B cell (primary cell): ENCODE measurements around the gene EMC6. TPM values are rescaled to one million over a fixed set of nuclear protein-coding genes. Genes with fewer than 3 reads are reported as not detected.

Experiments used
- ATAC-seq: fragments of 200-7000 bp; cut with Tn5 transposase; one replicate; pipeline ENCODE4 v1.10.0; 2021; ENCODE audit warnings: low read depth, mild to moderate bottlenecking, moderate number of reproducible peaks, moderate library complexity
- CTCF ChIA-PET: fragments of 350-600 bp; sonication (Branson Sonifier 250); formaldehyde crosslinking; loops from one replicate; lab custom pipeline; 2021; ENCODE audit warnings: antibody characterized with exemption, inconsistent platforms; lab: Charles Lee
- POLR2A ChIA-PET: fragments of 350-600 bp; sonication (Branson Sonifier 250); formaldehyde crosslinking; loops from one replicate; lab custom pipeline; 2021; ENCODE audit warnings: antibody characterized with exemption; lab: Charles Lee
- DNase-seq: peaks from one replicate; pipeline ENCODE4 v3.0.0; 2013
- H2AFZ ChIP-seq: 2 replicates; pipeline ENCODE4 v1.6.1; 2012; ENCODE audit warnings: mild to moderate bottlenecking, low read depth, low read length; ENCODE audit not compliant: insufficient read depth, poor library complexity, severe bottlenecking
- H3K27ac ChIP-seq, 2 donors: 1 replicate in 1 of 2; 2 replicates in 1 of 2; pipeline ENCODE4 v1.5.1; 2012 to 2013; ENCODE audit warnings: low read length in 2 of 2, mild to moderate bottlenecking in 2 of 2, moderate library complexity in 1 of 2
- H3K27me3 ChIP-seq, 4 experiments: fragments of 200-600 bp in 1 of 4; sonication (generic) in 1 of 4; replicated peaks in 1 of 4; 1 replicate in 2 of 4; 2 replicates in 2 of 4; pipeline versions ENCODE4 v1.6.1 to v1.7.0; 2013 to 2016; ENCODE audit warnings: low read length in 3 of 4, mild to moderate bottlenecking in 2 of 4, mixed read lengths in 1 of 4, moderate library complexity in 1 of 4; ENCODE audit not compliant: insufficient read depth in 4 of 4, control insufficient read depth in 3 of 4; ENCODE audit errors: control extremely low read depth in 1 of 4
- H3K36me3 ChIP-seq, 2 experiments: replicated peaks in 1 of 2; 1 replicate in 1 of 2; 2 replicates in 1 of 2; pipeline versions ENCODE4 v1.6.1 to v1.7.1; 2013; ENCODE audit warnings: low read length in 1 of 2; ENCODE audit not compliant: insufficient read depth in 2 of 2, control insufficient read depth in 1 of 2; ENCODE audit errors: control extremely low read depth in 1 of 2, extremely low read depth in 1 of 2
- H3K4me1 ChIP-seq, 2 donors: fragments of 200-600 bp in 1 of 2; sonication (generic) in 1 of 2; 1 replicate in 1 of 2; 2 replicates in 1 of 2; pipeline versions ENCODE4 v1.5.1 to v1.6.1; 2013 to 2017; ENCODE audit warnings: low read length in 2 of 2; ENCODE audit not compliant: control insufficient read depth in 2 of 2, insufficient read depth in 2 of 2
- H3K4me2 ChIP-seq: replicated peaks from 2 replicates; pipeline ENCODE3; 2012; ENCODE audit warnings: mild to moderate bottlenecking, low read depth, low read length; ENCODE audit not compliant: poor library complexity, severe bottlenecking
- H3K4me3 ChIP-seq, 5 experiments: fragments of 200-600 bp in 1 of 5; sonication (generic) in 1 of 5; 1 replicate in 3 of 5; 2 replicates in 2 of 5; pipeline versions ENCODE4 v1.5.1 to v1.7.0; 2011 to 2016; ENCODE audit warnings: low read length in 4 of 5, mild to moderate bottlenecking in 4 of 5, low read depth in 2 of 5, control low read depth in 1 of 5, moderate library complexity in 1 of 5; ENCODE audit not compliant: insufficient read depth in 1 of 5; ENCODE audit errors: control extremely low read depth in 1 of 5, extremely low read depth in 1 of 5
- H3K79me2 ChIP-seq: fragments of 200-600 bp; sonication (generic); one replicate; pipeline ENCODE4 v1.6.0; 2016; ENCODE audit warnings: low read length; ENCODE audit not compliant: control insufficient read depth, insufficient read depth
- H3K9ac ChIP-seq: fragments of 200-600 bp; sonication (generic); 2 replicates; pipeline ENCODE4 v1.6.1; 2017; ENCODE audit warnings: mild to moderate bottlenecking, low read length, moderate library complexity
- H3K9me3 ChIP-seq, 3 donors: one replicate each; pipeline versions ENCODE4 v1.6.1 to v1.7.1; 2013; ENCODE audit warnings: low read length in 2 of 3; ENCODE audit not compliant: control insufficient read depth in 2 of 3, insufficient read depth in 1 of 3; ENCODE audit errors: control extremely low read depth in 1 of 3
- H4K20me1 ChIP-seq: 2 replicates; pipeline ENCODE4 v1.6.0; 2012; ENCODE audit warnings: mild to moderate bottlenecking, low read length; ENCODE audit not compliant: insufficient read depth, control insufficient read depth, poor library complexity, severe bottlenecking
- H3K27ac Mint-ChIP-seq: one replicate; pipeline ENCODE4 v1.8.0; 2021; ENCODE audit warnings: mixed read lengths
- H3K27me3 Mint-ChIP-seq: one replicate; pipeline ENCODE4 v1.8.0; 2021; ENCODE audit warnings: mixed read lengths
- H3K4me1 Mint-ChIP-seq: one replicate; pipeline ENCODE4 v1.8.0; 2021; ENCODE audit warnings: mixed read lengths
- H3K4me3 Mint-ChIP-seq: one replicate; pipeline ENCODE4 v1.8.0; 2021; ENCODE audit warnings: mixed read lengths
- H3K9me3 Mint-ChIP-seq: one replicate; pipeline ENCODE4 v1.8.0; 2022; ENCODE audit warnings: mixed read lengths; ENCODE audit not compliant: insufficient read depth
- CTCF ChIP-seq: fragments of 200-600 bp; IDR thresholded peaks from one replicate; pipeline ENCODE4 v1.8.0; 2022; ENCODE audit warnings: antibody characterized with exemption, mild to moderate bottlenecking
- EZH2 ChIP-seq: IDR thresholded peaks from 2 replicates; pipeline ENCODE4 v1.6.1; 2012; ENCODE audit warnings: borderline replicate concordance, low read depth, mild to moderate bottlenecking, moderate library complexity, low read length; ENCODE audit not compliant: insufficient read depth, poor library complexity, severe bottlenecking
- WGBS: methylation state at CpG from one replicate; pipeline ENCODE4 v1.1.5; 2013; ENCODE audit warnings: missing lambda C conversion rate; ENCODE audit not compliant: insufficient coverage; 5-methylcytosine and 5-hydroxymethylcytosine counted together
- intact Hi-C: fragments of 100-400 bp; cut with micrococcal nuclease; formaldehyde crosslinking; loops from one replicate; pipeline ENCODE4 v1.10.0; 2022
- polyA plus RNA-seq: library from polyadenylated mRNA; depleted of rRNA; stranded (reverse); fragments of >200 nt; gene quantifications from 2 replicates; pipeline ENCODE4 v1.2.3, GENCODE V29; 2012
- total RNA-seq, 2 donors: library from RNA; stranded (reverse); fragments of 120-200 nt in 1 of 2; gene quantifications; 1 replicate in 1 of 2; 2 replicates in 1 of 2; pipeline versions ENCODE4 v1.2.3 to v1.2.4, GENCODE V29; 2013 to 2022

EMC6 gene
- total and polyA plus RNA-seq, 2 donors (not counting 1 experiment from before 2014, with no cell fraction given), result 21.1 to 23.4 TPM

GRCh38 chr17:3658784-3659449 is 9.7 kb upstream of the EMC6 start:
- Mint-ChIP-seq H3K4me3 (no peak overlapping the region), H3K9me3 (no peaks in the 10 kb centered on the region), H3K27ac (no peak overlapping the region), H3K27me3 (no peaks in the 10 kb centered on the region), H3K4me1 (peaks cover 2% of the 10 kb centered on the region)
- H3K4me2 ChIP-seq, result no peak overlapping the region
- peaks cover 0 to 4% of the 10 kb centered on the region in 2 donors for H3K4me1 ChIP-seq
- ATAC-seq (no peak), DNase-seq (no peak)
- no peak for TF ChIP-seq EZH2
- no peak for TF ChIP-seq CTCF
- H3K36me3 ChIP-seq, result peaks cover 0 to 4% of the 10 kb centered on the region in 2 experiments
- no peaks in the 10 kb centered on the region for H4K20me1 ChIP-seq
- intact Hi-C loops, result no loop called here
- ChIA-PET CTCF (no interaction called here), POLR2A (interaction anchor here (0.6 to 0.7 kb wide), 2 partner anchors 21 to 362 kb away, joined by 3 to 8 read pairs; no protein-coding TSS in a partner anchor)
- H3K9ac ChIP-seq, result no peak overlapping the region
- no peaks in the 10 kb centered on the region for H3K27me3 ChIP-seq
- no peak overlapping the region for H3K4me3 ChIP-seq
- H3K79me2 ChIP-seq, result no peaks in the 10 kb centered on the region
- 88% methylated on average over 19 of the region's 22 CpGs for WGBS
- H3K9me3 ChIP-seq, result no peaks in the 10 kb centered on the region
- H2AFZ ChIP-seq, result no peak overlapping the region
- no peak overlapping the region for H3K27ac ChIP-seq

DNA sequence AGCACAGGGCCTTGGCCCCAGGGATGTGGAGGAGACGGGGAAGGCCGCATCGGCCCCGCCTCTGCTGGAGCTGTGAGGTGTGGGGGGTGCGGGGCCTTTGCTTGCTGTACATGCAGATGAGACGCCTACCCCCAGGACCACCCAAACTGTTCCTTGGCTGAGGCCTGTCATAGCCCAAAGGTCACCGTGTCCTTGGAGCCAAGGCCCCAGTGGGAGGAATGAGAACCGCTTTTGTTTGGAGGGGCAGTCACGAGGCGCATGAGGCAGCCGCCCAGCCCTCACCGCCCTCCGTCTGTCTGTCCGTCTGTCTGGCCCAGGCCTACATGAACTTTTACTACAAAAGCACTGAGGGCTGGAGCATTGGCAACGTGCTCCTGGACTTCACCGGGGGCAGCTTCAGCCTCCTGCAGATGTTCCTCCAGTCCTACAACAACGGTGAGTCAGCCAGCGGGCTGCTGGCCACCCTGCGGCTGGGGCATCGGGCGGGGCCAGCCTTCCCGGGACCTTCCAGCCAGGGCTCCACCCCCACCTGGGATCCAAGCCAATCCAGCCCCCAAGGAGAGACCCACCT is 9.0 kb upstream of the EMC6 start:
- WGBS, result 94% methylated on average over 16 of the region's 22 CpGs
- H3K9me3 Mint-ChIP-seq, result no peaks in the 10 kb centered on the region
- intact Hi-C loops, result no loop called here
- H3K27ac Mint-ChIP-seq, result no peak overlapping the region
- TF ChIP-seq CTCF (no peak), EZH2 (no peak)
- Histone ChIP-seq H3K9me3 (no peaks in the 10 kb centered on the region), H3K9ac (no peak overlapping the region), H4K20me1 (no peaks in the 10 kb centered on the region), H3K27ac (no peak overlapping the region), H3K27me3 (no peaks in the 10 kb centered on the region), H2AFZ (no peak overlapping the region), H3K4me3 (no peak overlapping the region), H3K36me3 (peaks cover 0 to 5% of the 10 kb centered on the region in 2 experiments), H3K79me2 (no peaks in the 10 kb centered on the region), H3K4me1 (peaks cover 0 to 4% of the 10 kb centered on the region in 2 donors), H3K4me2 (no peak overlapping the region)
- no peaks in the 10 kb centered on the region for H3K27me3 Mint-ChIP-seq
- peaks cover 2% of the 10 kb centered on the region for H3K4me1 Mint-ChIP-seq
- ChIA-PET CTCF (no interaction called here), POLR2A (interaction anchor here (0.6 kb wide), 1 partner anchor 22 kb away, joined by 3 read pairs; no protein-coding TSS in a partner anchor)
- H3K4me3 Mint-ChIP-seq, result no peak overlapping the region
- ATAC-seq (no peak), DNase-seq (no peak)
